Dermis lymphatic vessel endothelial cell (primary cell): ENCODE results near the gene GLMP. TPM values are rescaled to one million over a fixed set of nuclear protein-coding genes. Genes with fewer than 3 reads are reported as not detected.

ENCODE experiments used
- total RNA-seq: library from RNA; depleted of rRNA; stranded (reverse); fragments of >200 nt; gene quantifications from 2 replicates; pipeline ENCODE4 v1.2.1, GENCODE V29; 2014

The GLMP gene
- total RNA-seq, result 48.9 and 54.0 TPM in 2 replicates

GRCh38 chr1:156295391-156295947 lies at the start of gene GLMP:
GLMP (minus strand) TSS chr1:156295679; CDS start chr1:156295645, 34 bp downstream.

DNA sequence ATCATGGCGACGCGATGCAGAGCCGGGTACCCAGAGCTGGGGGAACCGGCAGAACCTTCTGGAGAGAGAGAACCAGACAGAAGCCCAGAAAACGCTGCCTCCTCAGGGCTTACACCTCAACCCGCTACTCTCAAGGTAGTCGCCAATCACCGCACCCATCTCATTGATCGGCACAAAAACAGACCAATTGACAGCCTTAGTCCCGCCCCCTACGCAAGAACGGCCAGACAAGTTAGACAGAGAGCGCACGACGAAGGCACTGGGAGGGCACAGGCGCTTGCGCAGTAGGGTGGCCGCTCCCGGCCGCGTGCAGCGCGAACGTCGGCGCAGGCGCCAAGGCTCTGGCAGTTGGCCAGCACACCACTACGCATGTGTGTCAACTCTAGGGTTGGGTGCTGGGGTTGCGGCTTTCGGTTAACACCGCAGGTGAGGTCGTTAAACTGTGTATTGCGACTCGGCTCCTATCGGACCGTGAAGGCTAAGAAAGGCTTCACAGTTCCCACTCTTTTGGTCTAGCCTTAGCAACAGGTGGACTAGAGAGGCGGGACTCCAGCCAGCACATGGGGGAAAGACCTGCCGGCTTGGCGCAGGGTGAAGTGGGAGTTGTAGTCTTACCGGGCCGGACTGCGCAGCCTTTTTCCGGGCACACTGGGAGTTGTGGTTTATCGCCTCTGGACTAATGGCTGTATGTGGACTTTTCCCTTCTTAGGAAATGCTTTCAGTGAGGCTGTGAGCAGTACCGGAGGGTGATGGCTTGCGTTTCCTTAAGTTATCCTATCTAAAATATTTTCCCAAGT lies 42.9 kb upstream of the GLMP start, which contains the start of the genes CCT3 and TSACC:
Gene CCT3 (minus strand): TSS at position 113 of the 797 bp plus-strand sequence. CDS start 108 bp downstream, at position 5.
Gene TSACC (plus strand): TSS at position 347 of the 797 bp plus-strand sequence. CDS start 1,232 bp downstream, outside the sequence.

GRCh38 chr1:156298852-156299357 lies 3.4 kb upstream of the GLMP start, which contains the start of gene VHLL:
VHLL (minus strand) TSS chr1:156299307; CDS start chr1:156299189, 118 bp downstream.

GRCh38 chr1:156284112-156284511 lies 11.4 kb downstream of the GLMP start, which contains the start of gene TMEM79:
TMEM79 (plus strand) TSS chr1:156284325; CDS start chr1:156285227, 902 bp downstream.

DNA sequence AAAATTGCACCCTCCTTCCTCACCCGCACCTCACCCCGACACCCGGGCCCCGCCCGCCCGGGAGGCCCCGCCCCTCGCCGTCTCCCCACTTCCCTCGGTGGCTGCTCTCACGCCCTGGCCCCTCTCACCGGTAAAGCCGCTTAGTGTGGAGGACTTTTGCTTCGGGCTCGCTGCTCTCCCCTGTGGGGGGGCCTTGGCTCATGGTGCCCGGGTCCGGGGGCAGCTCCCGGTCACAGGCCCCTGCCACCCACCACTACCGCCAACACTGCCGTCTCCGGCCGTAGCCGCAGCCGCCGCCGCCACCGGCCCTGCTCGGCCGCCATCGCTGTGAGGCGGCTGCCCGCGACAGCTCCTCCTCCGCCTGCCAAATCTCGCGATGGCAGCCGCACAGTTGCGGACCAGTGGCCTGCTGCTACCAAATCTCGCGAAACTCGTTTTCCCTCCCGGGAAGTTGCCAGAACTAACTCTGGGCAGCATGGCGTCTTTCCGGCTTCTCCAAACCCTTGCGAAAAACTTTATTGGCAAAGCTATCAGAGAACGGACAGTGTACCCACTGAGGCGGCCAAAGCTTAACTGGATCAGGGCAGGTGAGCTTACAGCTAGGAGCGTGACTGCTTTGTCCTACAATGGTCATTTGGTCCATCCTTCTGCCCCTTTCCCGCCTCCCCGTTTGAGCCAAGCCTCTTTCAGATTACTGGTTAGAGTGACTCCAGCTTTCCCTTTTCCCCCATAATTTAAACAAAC lies 12.8 kb downstream of the GLMP start, which contains the start of gene SMG5:
Gene SMG5 (minus strand): TSS at position 347 of the 744 bp plus-strand sequence. CDS start 145 bp downstream, at position 202.

DNA sequence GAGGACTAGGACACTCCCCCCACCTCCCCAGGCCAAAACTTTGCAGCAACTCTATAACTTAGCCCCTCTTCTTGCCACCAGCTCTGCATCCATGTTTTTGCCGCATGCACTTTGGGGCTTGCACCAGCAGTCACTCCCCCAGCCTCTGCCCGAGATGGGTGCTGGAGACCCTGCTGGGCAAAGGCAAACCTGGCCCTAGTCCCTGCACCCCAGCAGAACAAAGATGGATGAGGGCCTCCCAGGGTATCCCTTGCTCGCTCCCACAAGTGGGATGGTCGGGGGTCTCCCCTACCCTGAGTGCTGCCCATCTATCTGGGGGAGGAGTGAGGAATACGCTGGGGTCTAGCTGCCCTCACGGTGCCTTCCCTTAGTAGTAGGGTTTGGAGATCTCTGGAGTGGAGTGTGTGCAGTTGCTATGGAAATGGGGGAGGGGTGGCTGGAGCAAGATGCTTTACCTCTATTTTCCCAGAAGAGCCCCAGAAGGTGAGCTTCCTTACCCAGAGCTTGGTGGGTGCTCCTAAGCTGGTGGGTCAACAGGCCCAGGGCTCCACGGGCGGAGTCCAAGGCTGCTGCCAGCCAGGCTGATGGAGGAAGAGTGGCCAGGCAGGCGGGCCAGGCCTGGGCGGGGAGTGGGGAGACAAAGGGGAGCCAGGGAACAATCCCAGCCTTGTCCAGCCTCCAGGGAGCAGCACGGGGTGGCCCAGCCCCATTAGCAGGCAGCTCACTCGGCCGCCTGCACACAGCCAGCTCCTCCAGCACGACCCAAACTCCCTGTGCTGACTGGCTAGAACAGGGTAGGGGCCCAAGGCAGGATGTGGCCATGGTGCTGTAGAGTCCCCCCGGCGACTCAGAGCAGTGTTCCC lies 47.8 kb downstream of the GLMP start, which contains the start of gene PAQR6:
Gene PAQR6 (minus strand): TSS at position 597 of the 863 bp plus-strand sequence. CDS start 1,325 bp downstream, outside the sequence.

Other genes starting within 250 kb of the GLMP start
- 10.5 and 13.6 TPM in 2 replicates for gene UBQLN4, start 241.9 kb downstream of the GLMP start, total RNA-seq
- gene LAMTOR2, start 240.9 kb downstream of the GLMP start, total RNA-seq, result 79.8 and 102 TPM in 2 replicates
- gene RAB25, start 234.5 kb downstream of the GLMP start, total RNA-seq, result not detected in 2 replicates
- gene MEX3A, start 213.2 kb downstream of the GLMP start, total RNA-seq, result 2.9 and 4.8 TPM in 2 replicates
- gene LMNA, start 181.0 kb downstream of the GLMP start, total RNA-seq, result 254 and 363 TPM in 2 replicates
- 0.52 and 0.65 TPM in 2 replicates for gene SEMA4A, start 142.1 kb downstream of the GLMP start, total RNA-seq
- 10.1 and 10.3 TPM in 2 replicates for gene SLC25A44, start 101.6 kb downstream of the GLMP start, total RNA-seq
- gene PMF1, start 82.7 kb downstream of the GLMP start, total RNA-seq, result 58.4 and 60.4 TPM in 2 replicates
- gene BGLAP, start 53.5 kb downstream of the GLMP start, total RNA-seq, result 0.33 and 0.43 TPM in 2 replicates
- gene PAQR6, start 47.6 kb downstream of the GLMP start, total RNA-seq, result 0.33 and 0.52 TPM in 2 replicates
- 38.4 and 42.6 TPM in 2 replicates for gene SMG5, start 12.9 kb downstream of the GLMP start, total RNA-seq
- 0.54 and 0.95 TPM in 2 replicates for gene TMEM79, start 11.4 kb downstream of the GLMP start, total RNA-seq
- 0.11 TPM in 1 of 2 replicates, not detected in the other for gene VHLL, start 3.6 kb upstream of the GLMP start, total RNA-seq
- 378 and 523 TPM in 2 replicates for gene CCT3, start 42.6 kb upstream of the GLMP start, total RNA-seq
- gene TSACC, start 42.8 kb upstream of the GLMP start, total RNA-seq, result 0.09 and 0.11 TPM in 2 replicates
- gene RHBG, start 73.5 kb upstream of the GLMP start, total RNA-seq, result not detected in 2 replicates
- gene MEF2D, start 205.1 kb upstream of the GLMP start, total RNA-seq, result 4.6 and 6.8 TPM in 2 replicates